ENCODE measurements around the gene ALLC.
"Not testable (repeated sequence)": the region's sequence is repeated elsewhere in the genome, so short reads cannot be mapped to it uniquely, and the experiment has no call there.

DNA sequence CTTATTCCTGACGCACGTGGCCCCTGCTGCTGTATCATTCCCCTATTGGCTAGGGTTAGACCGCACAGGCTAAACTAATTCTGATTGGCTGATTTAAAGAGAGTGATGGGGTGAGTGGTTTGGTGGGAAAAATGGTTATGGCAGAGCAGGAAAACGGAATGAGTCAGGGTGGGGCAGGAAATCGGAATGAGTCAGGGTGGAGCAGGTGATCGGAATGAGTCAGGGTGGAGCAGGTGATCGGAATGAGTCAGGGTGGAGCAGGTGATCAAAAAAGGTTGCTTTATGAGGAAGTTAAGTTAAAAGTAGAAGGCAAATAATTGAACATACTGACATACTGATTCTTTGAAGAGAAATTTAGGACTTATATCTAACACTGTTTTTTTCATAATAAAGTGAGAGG is 2.6 kb downstream of the ALLC start:
- not testable (repeated sequence) for TF ChIP-seq EZH2 (IDR thresholded peaks at IDR 0.05; ENCODE audit: borderline replicate concordance)
- TF ChIP-seq, protein P1, sequence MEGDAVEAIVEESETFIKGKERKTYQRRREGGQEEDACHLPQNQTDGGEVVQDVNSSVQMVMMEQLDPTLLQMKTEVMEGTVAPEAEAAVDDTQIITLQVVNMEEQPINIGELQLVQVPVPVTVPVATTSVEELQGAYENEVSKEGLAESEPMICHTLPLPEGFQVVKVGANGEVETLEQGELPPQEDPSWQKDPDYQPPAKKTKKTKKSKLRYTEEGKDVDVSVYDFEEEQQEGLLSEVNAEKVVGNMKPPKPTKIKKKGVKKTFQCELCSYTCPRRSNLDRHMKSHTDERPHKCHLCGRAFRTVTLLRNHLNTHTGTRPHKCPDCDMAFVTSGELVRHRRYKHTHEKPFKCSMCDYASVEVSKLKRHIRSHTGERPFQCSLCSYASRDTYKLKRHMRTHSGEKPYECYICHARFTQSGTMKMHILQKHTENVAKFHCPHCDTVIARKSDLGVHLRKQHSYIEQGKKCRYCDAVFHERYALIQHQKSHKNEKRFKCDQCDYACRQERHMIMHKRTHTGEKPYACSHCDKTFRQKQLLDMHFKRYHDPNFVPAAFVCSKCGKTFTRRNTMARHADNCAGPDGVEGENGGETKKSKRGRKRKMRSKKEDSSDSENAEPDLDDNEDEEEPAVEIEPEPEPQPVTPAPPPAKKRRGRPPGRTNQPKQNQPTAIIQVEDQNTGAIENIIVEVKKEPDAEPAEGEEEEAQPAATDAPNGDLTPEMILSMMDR (IDR thresholded peaks at IDR 0.05; ENCODE audit: poor library complexity) = not testable (repeated sequence)

All from hepatocyte (in vitro differentiated cells).